K562 (cell line): Measurements from ENCODE around the gene OPRD1. TPM values are rescaled to one million over a fixed set of nuclear protein-coding genes. Genes with fewer than 3 reads are reported as not detected.
A peak's percentile ranks its signal among the peaks of the same experiment; 100 is the strongest.

Experiments
- CCNT2 ChIP-seq: IDR thresholded peaks from 2 replicates; pipeline ENCODE4 v1.6.1; 2011; ENCODE audit warnings: borderline replicate concordance, low read depth, mild to moderate bottlenecking, moderate library complexity, mixed read lengths, low read length; ENCODE audit not compliant: insufficient read length; ENCODE audit errors: extremely low read depth
- CHD1 ChIP-seq: fragments of 200-600 bp; sonication (generic); IDR thresholded peaks from one replicate; pipeline ENCODE4 v1.6.1; 2012; ENCODE audit warnings: mild to moderate bottlenecking, moderate library complexity, low read length, inconsistent platforms
- E2F6 ChIP-seq, 2 experiments: IDR thresholded peaks; 2 replicates each; pipeline ENCODE4 v1.6.1; 2011; ENCODE audit warnings: borderline replicate concordance in 1 of 2, control low read depth in 1 of 2, low read depth in 1 of 2, low read length in 1 of 2, mild to moderate bottlenecking in 1 of 2, mixed read lengths in 1 of 2, moderate library complexity in 1 of 2; ENCODE audit not compliant: insufficient read depth in 1 of 2, insufficient read length in 1 of 2, poor library complexity in 1 of 2, severe bottlenecking in 1 of 2; ENCODE audit errors: extremely low read depth in 1 of 2
- FOSL1 ChIP-seq: fragments of 200-800 bp; sonication (Bioruptor generic); conservative IDR thresholded peaks from 2 replicates; pipeline ENCODE4 v1.6.1; 2016; ENCODE audit warnings: missing genetic modification characterization, missing compliant biosample characterization
- HMGN3 ChIP-seq: IDR thresholded peaks from 2 replicates; pipeline ENCODE4 v1.6.1; 2011; ENCODE audit warnings: borderline replicate concordance, low read depth, mild to moderate bottlenecking, mixed read lengths, low read length; ENCODE audit not compliant: insufficient read length; ENCODE audit errors: extremely low read depth
- KAT7 ChIP-seq: sonication (generic); formaldehyde crosslinking; IDR thresholded peaks from 2 replicates; pipeline ENCODE4 v1.8.0; 2022; ENCODE audit warnings: missing genetic modification reagents, mild to moderate bottlenecking, borderline replicate concordance
- KDM5B ChIP-seq: fragments of 200-600 bp; sonication (generic); IDR thresholded peaks from 2 replicates; pipeline ENCODE4 v1.6.1; 2012; ENCODE audit warnings: low read depth, mild to moderate bottlenecking, moderate library complexity, low read length, control low read depth, inconsistent platforms; ENCODE audit not compliant: insufficient replicate concordance
- RBFOX2 ChIP-seq: fragments of 200-400 bp; formaldehyde crosslinking; IDR thresholded peaks from 2 replicates; pipeline ENCODE4 v1.6.1; 2017; ENCODE audit warnings: low read depth, mild to moderate bottlenecking, low read length, moderate library complexity
- SNRNP70 ChIP-seq: fragments of 200-400 bp; formaldehyde crosslinking; optimal IDR thresholded peaks from 2 replicates; pipeline ENCODE3; 2017; ENCODE audit warnings: low read depth, low read length
- SRSF3 ChIP-seq: fragments of 200-400 bp; formaldehyde crosslinking; IDR thresholded peaks from 2 replicates; pipeline ENCODE4 v1.6.1; 2016; ENCODE audit warnings: mild to moderate bottlenecking, low read length, moderate library complexity; ENCODE audit not compliant: insufficient read depth
- STAG1 ChIP-seq: sonication (generic); formaldehyde crosslinking; IDR thresholded peaks from 2 replicates; pipeline ENCODE4 v1.5.0; 2020; ENCODE audit warnings: missing genetic modification reagents, borderline replicate concordance
- ZC3H4 ChIP-seq: sonication (generic); formaldehyde crosslinking; IDR thresholded peaks from 2 replicates; pipeline ENCODE4 v1.9.0; 2021; ENCODE audit warnings: missing genetic modification reagents, borderline replicate concordance
- ZNF766 ChIP-seq: fragments of 200-800 bp; sonication (Bioruptor generic); conservative IDR thresholded peaks from 2 replicates; pipeline ENCODE4 v1.6.1; 2016; ENCODE audit warnings: missing genetic modification characterization, missing compliant biosample characterization
- ZNF785 ChIP-seq: fragments of 250-450 bp; sonication (Bioruptor Pico); IDR thresholded peaks from 2 replicates; pipeline ENCODE4 v1.4.0; 2020; ENCODE audit warnings: mild to moderate bottlenecking
- polyA plus RNA-seq, 8 experiments: library from polyadenylated mRNA; depleted of rRNA in 4 of 8; stranded (reverse) in 5 of 8; unstranded in 3 of 8; fragments of >200 nt; fragmentation: Nextera tagmentation in 2 of 8; fragmentation: Illumina TruSeq in 1 of 8; extraction: Ambion mirVana in 2 of 8; extraction: Trizol in 1 of 8; gene quantifications; 2 replicates each; pipeline versions ENCODE4 v1.2.1 to v1.2.3, GENCODE V29; 2011 to 2014; ENCODE audit warnings: inconsistent platforms in 1 of 8, missing spikeins in 1 of 8
- total RNA-seq, 7 experiments: library from RNA; depleted of rRNA in 6 of 7; stranded (reverse); fragments of >200 nt in 6 of 7; fragmentation: Illumina TruSeq in 2 of 7; extraction: Trizol in 2 of 7; gene quantifications; 2 replicates each; pipeline versions ENCODE4 v1.2.1 to v1.2.3, GENCODE V29; 2011 to 2021; ENCODE audit warnings: low replicate concordance in 1 of 7
- TF ChIP-seq, protein P1 (sequence below), 2 experiments: fragments of 450-650 bp in 1 of 2; sonication (generic) in 1 of 2; formaldehyde crosslinking in 1 of 2; IDR thresholded peaks; 2 replicates each; pipeline versions ENCODE4 v1.7.1 to v1.9.0; 2016 to 2022; ENCODE audit warnings: inconsistent platforms in 1 of 2, mild to moderate bottlenecking in 1 of 2, missing genetic modification reagents in 1 of 2

OPRD1 gene
- total and polyA plus RNA-seq, 9 of the 15 experiments (the other 6 are each of a cell fraction or from before 2014, with no cell fraction given): under 0.01 to 0.03 (median under 0.01) TPM; not detected in 6

- TF ChIP-seq CHD1 (peak; percentile 79), SNRNP70 (no peak), STAG1 (CRISPR knock-in tag) (peak; percentile 31; the same call in 1 of the 2 replicates), CCNT2 (peak; percentile 57), ZNF785 (CRISPR knock-in tag) (no peak), FOSL1 (no peak), HMGN3 (peak; percentile 57), ZC3H4 (CRISPR knock-in tag) (peak; percentile 12; the same call in 1 of the 2 replicates), E2F6 (IDR thresholded peaks at IDR 0.05; ENCODE audit: borderline replicate concordance in 1 of 2, extremely low read depth in 1 of 2, insufficient read depth in 1 of 2, insufficient read length in 1 of 2, low read depth in 1 of 2, low read length in 1 of 2, poor library complexity in 1 of 2, severe bottlenecking in 1 of 2) (peak in 1 of 2 experiments; percentile 54), KDM5B (peak; percentile 26), RBFOX2 (peak; percentile 29; the same call in 1 of the 2 replicates), KAT7 (CRISPR knock-in tag) (peak; percentile 9; the same call in 1 of the 2 replicates), SRSF3 (0 out of 2 replicates have a peak, but pooled peaks have one; percentile 34), ZNF766 (CRISPR knock-in tag) (0 out of 2 replicates have a peak, but pooled peaks have one; percentile 45)
- TF ChIP-seq, protein P1, sequence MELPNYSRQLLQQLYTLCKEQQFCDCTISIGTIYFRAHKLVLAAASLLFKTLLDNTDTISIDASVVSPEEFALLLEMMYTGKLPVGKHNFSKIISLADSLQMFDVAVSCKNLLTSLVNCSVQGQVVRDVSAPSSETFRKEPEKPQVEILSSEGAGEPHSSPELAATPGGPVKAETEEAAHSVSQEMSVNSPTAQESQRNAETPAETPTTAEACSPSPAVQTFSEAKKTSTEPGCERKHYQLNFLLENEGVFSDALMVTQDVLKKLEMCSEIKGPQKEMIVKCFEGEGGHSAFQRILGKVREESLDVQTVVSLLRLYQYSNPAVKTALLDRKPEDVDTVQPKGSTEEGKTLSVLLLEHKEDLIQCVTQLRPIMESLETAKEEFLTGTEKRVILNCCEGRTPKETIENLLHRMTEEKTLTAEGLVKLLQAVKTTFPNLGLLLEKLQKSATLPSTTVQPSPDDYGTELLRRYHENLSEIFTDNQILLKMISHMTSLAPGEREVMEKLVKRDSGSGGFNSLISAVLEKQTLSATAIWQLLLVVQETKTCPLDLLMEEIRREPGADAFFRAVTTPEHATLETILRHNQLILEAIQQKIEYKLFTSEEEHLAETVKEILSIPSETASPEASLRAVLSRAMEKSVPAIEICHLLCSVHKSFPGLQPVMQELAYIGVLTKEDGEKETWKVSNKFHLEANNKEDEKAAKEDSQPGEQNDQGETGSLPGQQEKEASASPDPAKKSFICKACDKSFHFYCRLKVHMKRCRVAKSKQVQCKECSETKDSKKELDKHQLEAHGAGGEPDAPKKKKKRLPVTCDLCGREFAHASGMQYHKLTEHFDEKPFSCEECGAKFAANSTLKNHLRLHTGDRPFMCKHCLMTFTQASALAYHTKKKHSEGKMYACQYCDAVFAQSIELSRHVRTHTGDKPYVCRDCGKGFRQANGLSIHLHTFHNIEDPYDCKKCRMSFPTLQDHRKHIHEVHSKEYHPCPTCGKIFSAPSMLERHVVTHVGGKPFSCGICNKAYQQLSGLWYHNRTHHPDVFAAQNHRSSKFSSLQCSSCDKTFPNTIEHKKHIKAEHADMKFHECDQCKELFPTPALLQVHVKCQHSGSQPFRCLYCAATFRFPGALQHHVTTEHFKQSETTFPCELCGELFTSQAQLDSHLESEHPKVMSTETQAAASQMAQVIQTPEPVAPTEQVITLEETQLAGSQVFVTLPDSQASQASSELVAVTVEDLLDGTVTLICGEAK (IDR thresholded peaks at IDR 0.05): no peak
- TF ChIP-seq, protein P1 (CRISPR knock-in tag; IDR thresholded peaks at IDR 0.05): 0 out of 2 replicates have a peak, but pooled peaks have one; percentile 22
Observed at GRCh38 chr1:28887419-28887834, 75.5 kb downstream of the OPRD1 start (continued).
